PC-9 (cell line): ENCODE measurements around the gene SDC1. TPM values are rescaled to one million over a fixed set of nuclear protein-coding genes. Genes with fewer than 3 reads are reported as not detected.

Source experiments
- BruUV-seq: library from RNA; stranded (reverse); fragments of 400-500 nt; replicated peaks from 2 replicates; lab custom pipeline; 2021; lab: Mats Ljungman, UMichigan
- CTCF ChIA-PET: fragments of 300-600 bp; sonication (Branson Sonifier 250); formaldehyde crosslinking; loops from one replicate; lab custom pipeline; 2022; ENCODE audit warnings: antibody characterized with exemption; lab: Charles Lee
- POLR2A ChIA-PET: fragments of 300-600 bp; sonication (Branson Sonifier 250); formaldehyde crosslinking; loops from one replicate; lab custom pipeline; 2022; ENCODE audit warnings: antibody characterized with exemption; ENCODE audit not compliant: unreplicated experiment; lab: Charles Lee
- DNase-seq, 2 experiments: peaks; one replicate each; pipeline versions ENCODE4 v3.0.0 to v3.0.0-alpha.2; 2015 to 2022; ENCODE audit warnings: mixed read lengths in 1 of 2
- H2AFZ ChIP-seq: fragments of 200-600 bp; sonication (generic); 2 replicates; pipeline ENCODE4 v1.8.1; 2017; ENCODE audit warnings: antibody characterized with exemption
- H3F3A ChIP-seq: fragments of 200-600 bp; sonication (generic); 2 replicates; pipeline ENCODE4 v1.8.1; 2017; ENCODE audit warnings: antibody characterized with exemption, mild to moderate bottlenecking, low read depth; ENCODE audit not compliant: insufficient read depth
- H3K27ac ChIP-seq: fragments of 200-600 bp; sonication (generic); 2 replicates; pipeline ENCODE4 v1.6.1; 2016; ENCODE audit warnings: mixed run types
- H3K27me3 ChIP-seq: fragments of 200-600 bp; sonication (generic); 2 replicates; pipeline ENCODE4 v1.6.1; 2016; ENCODE audit warnings: low read depth, mixed run types; ENCODE audit not compliant: insufficient read depth
- H3K36me3 ChIP-seq: fragments of 200-600 bp; sonication (generic); 2 replicates; pipeline ENCODE4 v1.6.1; 2016; ENCODE audit warnings: low read depth, mixed run types
- H3K4me1 ChIP-seq: fragments of 200-600 bp; sonication (generic); replicated peaks from 2 replicates; pipeline ENCODE4 v1.6.1; 2016; ENCODE audit warnings: mixed run types; ENCODE audit not compliant: insufficient read depth
- H3K4me2 ChIP-seq: fragments of 200-600 bp; sonication (generic); 2 replicates; pipeline ENCODE4 v1.6.1; 2017; ENCODE audit warnings: mixed run types
- H3K4me3 ChIP-seq: fragments of 200-600 bp; sonication (generic); 2 replicates; pipeline ENCODE4 v1.6.1; 2016; ENCODE audit warnings: mixed run types
- H3K79me2 ChIP-seq: fragments of 200-600 bp; sonication (generic); 2 replicates; pipeline ENCODE4 v1.6.1; 2017; ENCODE audit warnings: low read depth, mixed run types
- H3K9me2 ChIP-seq: fragments of 200-600 bp; sonication (generic); 2 replicates; pipeline ENCODE4 v1.8.1; 2017; ENCODE audit warnings: mild to moderate bottlenecking; ENCODE audit not compliant: insufficient read depth
- H3K9me3 ChIP-seq: fragments of 200-600 bp; sonication (generic); 2 replicates; pipeline ENCODE4 v1.8.1; 2016; ENCODE audit warnings: low read depth; ENCODE audit not compliant: insufficient read depth
- H4K20me1 ChIP-seq: fragments of 200-600 bp; sonication (generic); 2 replicates; pipeline ENCODE4 v1.8.1; 2017; ENCODE audit not compliant: insufficient read depth
- EZH2 ChIP-seq: fragments of 200-600 bp; sonication (generic); IDR thresholded peaks from 2 replicates; pipeline ENCODE4 v1.8.0; 2017; ENCODE audit warnings: antibody characterized with exemption, low read depth
- intact Hi-C: fragments of 100-400 bp; cut with micrococcal nuclease; formaldehyde crosslinking; loops from one replicate; pipeline ENCODE4 v1.10.0; 2022; ENCODE audit not compliant: unreplicated experiment
- total RNA-seq: library from RNA; stranded (reverse); gene quantifications from 2 replicates; pipeline ENCODE4 v1.2.3, GENCODE V29; 2021
- TF ChIP-seq, protein P1 (sequence below): fragments of 200-600 bp; sonication (generic); conservative IDR thresholded peaks from 2 replicates; pipeline ENCODE4 v1.6.1; 2017; ENCODE audit warnings: mixed run types, antibody characterized with exemption, mild to moderate bottlenecking, moderate library complexity

Gene SDC1
- total RNA-seq, 1 experiment from 2014 or later = 128 TPM

DNA sequence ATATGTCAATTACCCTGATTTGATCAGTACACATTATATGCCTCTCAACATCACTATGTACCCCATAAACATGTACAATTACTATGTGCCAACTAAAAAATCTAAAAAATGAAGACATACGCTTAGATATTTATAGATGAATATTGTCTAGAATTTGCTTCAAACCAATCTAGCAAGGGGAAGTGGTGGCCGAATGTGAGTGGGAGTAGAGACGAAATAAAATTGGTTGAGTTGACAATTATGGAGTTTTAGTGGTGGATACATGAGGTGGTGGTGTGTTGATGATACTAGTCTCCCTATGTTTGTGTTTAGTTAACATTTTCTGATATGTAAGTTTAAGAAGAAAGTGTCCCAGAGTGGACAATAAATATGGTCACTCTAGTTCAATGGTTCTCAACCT is 49.0 kb downstream of the SDC1 start:
- Histone ChIP-seq H3K27me3 (no peaks in the 10 kb centered on the region), H3K4me3 (no peak overlapping the region), H3K4me1 (no peaks in the 10 kb centered on the region), H3K9me3 (no peaks in the 10 kb centered on the region), H3K36me3 (no peaks in the 10 kb centered on the region), H3K4me2 (no peak overlapping the region), H3K79me2 (no peaks in the 10 kb centered on the region), H4K20me1 (no peaks in the 10 kb centered on the region), H2AFZ (no peak overlapping the region), H3F3A (no peaks in the 10 kb centered on the region), H3K9me2 (no peaks in the 10 kb centered on the region), H3K27ac (no peak overlapping the region)
- no peak for DNase-seq
- ChIA-PET POLR2A (interaction anchor here (0.7 kb wide), 1 partner anchor 55 kb away, joined by 4 read pairs; no protein-coding TSS in a partner anchor), CTCF (no interaction called here)
- TF ChIP-seq, protein P1, sequence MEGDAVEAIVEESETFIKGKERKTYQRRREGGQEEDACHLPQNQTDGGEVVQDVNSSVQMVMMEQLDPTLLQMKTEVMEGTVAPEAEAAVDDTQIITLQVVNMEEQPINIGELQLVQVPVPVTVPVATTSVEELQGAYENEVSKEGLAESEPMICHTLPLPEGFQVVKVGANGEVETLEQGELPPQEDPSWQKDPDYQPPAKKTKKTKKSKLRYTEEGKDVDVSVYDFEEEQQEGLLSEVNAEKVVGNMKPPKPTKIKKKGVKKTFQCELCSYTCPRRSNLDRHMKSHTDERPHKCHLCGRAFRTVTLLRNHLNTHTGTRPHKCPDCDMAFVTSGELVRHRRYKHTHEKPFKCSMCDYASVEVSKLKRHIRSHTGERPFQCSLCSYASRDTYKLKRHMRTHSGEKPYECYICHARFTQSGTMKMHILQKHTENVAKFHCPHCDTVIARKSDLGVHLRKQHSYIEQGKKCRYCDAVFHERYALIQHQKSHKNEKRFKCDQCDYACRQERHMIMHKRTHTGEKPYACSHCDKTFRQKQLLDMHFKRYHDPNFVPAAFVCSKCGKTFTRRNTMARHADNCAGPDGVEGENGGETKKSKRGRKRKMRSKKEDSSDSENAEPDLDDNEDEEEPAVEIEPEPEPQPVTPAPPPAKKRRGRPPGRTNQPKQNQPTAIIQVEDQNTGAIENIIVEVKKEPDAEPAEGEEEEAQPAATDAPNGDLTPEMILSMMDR = no peak
- no peak for TF ChIP-seq EZH2
- intact Hi-C loops = no loop called here
- no TSS peak for BruUV-seq

DNA sequence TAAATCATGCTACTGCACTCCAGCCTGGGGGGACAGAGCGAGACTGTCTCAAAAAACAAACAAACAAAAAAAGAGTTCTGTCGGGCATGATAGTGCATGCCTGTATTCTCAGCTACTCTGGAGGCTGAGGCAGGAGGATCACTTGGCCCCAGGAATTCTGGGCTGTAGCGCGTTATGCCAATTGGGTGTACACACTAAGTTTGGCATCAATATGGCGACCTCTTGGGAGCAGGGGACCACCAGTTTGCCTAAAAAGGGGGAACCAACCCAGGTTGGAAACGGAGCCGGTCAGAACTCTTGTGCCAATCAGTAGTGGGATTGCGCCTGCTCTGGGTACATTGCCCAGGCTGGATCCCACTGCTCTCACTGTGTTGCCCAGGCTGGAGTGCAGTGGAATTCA is 49.7 kb downstream of the SDC1 start:
- intact Hi-C loops = no loop called here
- H3K9me3 ChIP-seq = no peaks in the 10 kb centered on the region
- H3K4me2 ChIP-seq = no peak overlapping the region
- no peak overlapping the region for H2AFZ ChIP-seq
- H3F3A ChIP-seq = no peaks in the 10 kb centered on the region
- H4K20me1 ChIP-seq = no peaks in the 10 kb centered on the region
- CTCF ChIA-PET = no interaction called here
- H3K4me1 ChIP-seq = no peaks in the 10 kb centered on the region
- POLR2A ChIA-PET = no interaction called here
- H3K9me2 ChIP-seq = no peaks in the 10 kb centered on the region
- no peaks in the 10 kb centered on the region for H3K27me3 ChIP-seq
- DNase-seq = no peak
- H3K27ac ChIP-seq = no peak overlapping the region
- H3K36me3 ChIP-seq = no peaks in the 10 kb centered on the region
- no TSS peak for BruUV-seq
- no peak for TF ChIP-seq EZH2
- TF ChIP-seq, protein P1 = no peak
- no peaks in the 10 kb centered on the region for H3K79me2 ChIP-seq
- H3K4me3 ChIP-seq = no peak overlapping the region

DNA sequence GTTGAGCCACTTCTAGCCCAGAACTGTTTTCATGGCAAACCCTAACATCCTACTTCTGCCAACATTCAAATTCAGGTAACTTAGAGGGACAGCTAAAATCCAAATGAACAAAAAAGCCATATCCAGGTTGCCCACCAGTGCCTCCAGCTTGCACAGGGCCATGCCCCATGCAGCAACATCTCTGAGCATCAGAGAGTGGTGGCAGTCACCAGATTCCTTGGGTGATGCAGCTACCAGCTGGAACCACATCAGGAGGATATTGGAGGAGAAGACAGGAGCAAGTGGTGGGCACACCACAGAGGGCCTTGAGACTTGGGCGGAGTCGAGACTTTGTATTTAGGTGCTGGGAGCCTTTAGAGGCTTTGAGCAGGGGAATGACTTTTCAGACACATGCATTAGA is 50.5 kb downstream of the SDC1 start:
- Histone ChIP-seq H3K27me3 (no peaks in the 10 kb centered on the region), H4K20me1 (no peaks in the 10 kb centered on the region), H3K4me2 (no peak overlapping the region), H3K9me3 (no peaks in the 10 kb centered on the region), H3F3A (no peaks in the 10 kb centered on the region), H3K36me3 (no peaks in the 10 kb centered on the region), H3K79me2 (no peaks in the 10 kb centered on the region), H2AFZ (no peak overlapping the region), H3K9me2 (no peaks in the 10 kb centered on the region), H3K27ac (no peak overlapping the region), H3K4me1 (no peaks in the 10 kb centered on the region), H3K4me3 (no peak overlapping the region)
- no peak for TF ChIP-seq EZH2
- TF ChIP-seq, protein P1 = no peak
- no TSS peak for BruUV-seq
- ChIA-PET CTCF (no interaction called here), POLR2A (no interaction called here)
- intact Hi-C loops = no loop called here
- DNase-seq = no peak
